K562 (cell line): ENCODE measurements around the gene SPINK8. TPM values are rescaled to one million over a fixed set of nuclear protein-coding genes. Genes with fewer than 3 reads are reported as not detected.
A peak's percentile ranks its signal among the peaks of the same experiment; 100 is the strongest.

Source experiments
- ETV5 ChIP-seq: sonication (generic); formaldehyde crosslinking; IDR thresholded peaks from 2 replicates; pipeline ENCODE4 v1.4.0; 2020; ENCODE audit warnings: low read depth, mild to moderate bottlenecking, missing genetic modification reagents
- EWSR1 ChIP-seq: fragments of 450-650 bp; IDR thresholded peaks from 2 replicates; pipeline ENCODE4 v1.6.1; 2018; ENCODE audit warnings: borderline replicate concordance, mild to moderate bottlenecking, low read depth, moderate library complexity; ENCODE audit not compliant: partially characterized antibody
- MAFK ChIP-seq: IDR thresholded peaks from 2 replicates; pipeline ENCODE4 v1.6.1; 2011; ENCODE audit warnings: low read length, improper control_type of control experiment
- PCBP2 ChIP-seq: fragments of 200-400 bp; formaldehyde crosslinking; IDR thresholded peaks from 2 replicates; pipeline ENCODE4 v1.6.1; 2018; ENCODE audit warnings: low read length, low read depth, mild to moderate bottlenecking, moderate library complexity; ENCODE audit not compliant: poor library complexity, severe bottlenecking
- POLR2AphosphoS2 ChIP-seq: IDR thresholded peaks from 2 replicates; pipeline ENCODE4 v1.6.1; 2012; ENCODE audit warnings: low read length, improper control_type of control experiment
- POLR2H ChIP-seq: IDR thresholded peaks from 2 replicates; pipeline ENCODE4 v1.6.1; 2016; ENCODE audit warnings: missing genetic modification characterization, low read depth, mild to moderate bottlenecking, control low read depth, missing compliant biosample characterization, moderate library complexity
- TAL1 ChIP-seq: fragments of 450-650 bp; IDR thresholded peaks from 2 replicates; pipeline ENCODE4 v1.6.1; 2016; ENCODE audit warnings: mild to moderate bottlenecking
- ZNF175 ChIP-seq: fragments of 200-800 bp; sonication (Bioruptor generic); IDR thresholded peaks from 2 replicates; pipeline ENCODE4 v1.6.1; 2016; ENCODE audit warnings: low read depth, mild to moderate bottlenecking, missing genetic modification characterization, missing compliant biosample characterization
- ZNF239 ChIP-seq: fragments of 250-450 bp; sonication (Bioruptor Pico); IDR thresholded peaks from 2 replicates; pipeline ENCODE4 v1.4.0; 2020; ENCODE audit warnings: mild to moderate bottlenecking
- ZZZ3 ChIP-seq: fragments of 450-650 bp; IDR thresholded peaks from 2 replicates; pipeline ENCODE4 v1.6.1; 2016; ENCODE audit warnings: antibody characterized with exemption, mild to moderate bottlenecking, moderate library complexity
- polyA plus RNA-seq, 8 experiments: library from polyadenylated mRNA; depleted of rRNA in 4 of 8; stranded (reverse) in 5 of 8; unstranded in 3 of 8; fragments of >200 nt; fragmentation: Nextera tagmentation in 2 of 8; fragmentation: Illumina TruSeq in 1 of 8; extraction: Ambion mirVana in 2 of 8; extraction: Trizol in 1 of 8; gene quantifications; 2 replicates each; pipeline versions ENCODE4 v1.2.1 to v1.2.3, GENCODE V29; 2011 to 2014; ENCODE audit warnings: inconsistent platforms in 1 of 8, missing spikeins in 1 of 8
- total RNA-seq, 7 experiments: library from RNA; depleted of rRNA in 6 of 7; stranded (reverse); fragments of >200 nt in 6 of 7; fragmentation: Illumina TruSeq in 2 of 7; extraction: Trizol in 2 of 7; gene quantifications; 2 replicates each; pipeline versions ENCODE4 v1.2.1 to v1.2.3, GENCODE V29; 2011 to 2021; ENCODE audit warnings: low replicate concordance in 1 of 7
- TF ChIP-seq, protein P1 (sequence below): fragments of 450-650 bp; IDR thresholded peaks from 2 replicates; pipeline ENCODE4 v1.6.1; 2017; ENCODE audit warnings: antibody characterized with exemption, mild to moderate bottlenecking
- TF ChIP-seq, protein P2 (sequence below), 2 experiments: fragments of 450-650 bp in 1 of 2; sonication (generic) in 1 of 2; formaldehyde crosslinking in 1 of 2; IDR thresholded peaks; 2 replicates each; pipeline versions ENCODE4 v1.7.1 to v1.9.0; 2016 to 2022; ENCODE audit warnings: inconsistent platforms in 1 of 2, mild to moderate bottlenecking in 1 of 2, missing genetic modification reagents in 1 of 2

Gene SPINK8
- total and polyA plus RNA-seq, 9 of the 15 experiments (the other 6 are each of a cell fraction or from before 2014, with no cell fraction given): not detected

- TF ChIP-seq POLR2AphosphoS2 (no peak), ETV5 (CRISPR knock-in tag) (peak; percentile 70), PCBP2 (no peak), MAFK (no peak), TAL1 (0 out of 2 replicates have a peak, but pooled peaks have one; percentile 21), POLR2H (tag) (peak; percentile 75), EWSR1 (no peak), ZNF175 (CRISPR knock-in tag) (peak; percentile 67; the same call in 1 of the 2 replicates), ZNF239 (CRISPR knock-in tag) (0 out of 2 replicates have a peak, but pooled peaks have one; percentile 11), ZZZ3 (no peak)
- TF ChIP-seq, protein P1, sequence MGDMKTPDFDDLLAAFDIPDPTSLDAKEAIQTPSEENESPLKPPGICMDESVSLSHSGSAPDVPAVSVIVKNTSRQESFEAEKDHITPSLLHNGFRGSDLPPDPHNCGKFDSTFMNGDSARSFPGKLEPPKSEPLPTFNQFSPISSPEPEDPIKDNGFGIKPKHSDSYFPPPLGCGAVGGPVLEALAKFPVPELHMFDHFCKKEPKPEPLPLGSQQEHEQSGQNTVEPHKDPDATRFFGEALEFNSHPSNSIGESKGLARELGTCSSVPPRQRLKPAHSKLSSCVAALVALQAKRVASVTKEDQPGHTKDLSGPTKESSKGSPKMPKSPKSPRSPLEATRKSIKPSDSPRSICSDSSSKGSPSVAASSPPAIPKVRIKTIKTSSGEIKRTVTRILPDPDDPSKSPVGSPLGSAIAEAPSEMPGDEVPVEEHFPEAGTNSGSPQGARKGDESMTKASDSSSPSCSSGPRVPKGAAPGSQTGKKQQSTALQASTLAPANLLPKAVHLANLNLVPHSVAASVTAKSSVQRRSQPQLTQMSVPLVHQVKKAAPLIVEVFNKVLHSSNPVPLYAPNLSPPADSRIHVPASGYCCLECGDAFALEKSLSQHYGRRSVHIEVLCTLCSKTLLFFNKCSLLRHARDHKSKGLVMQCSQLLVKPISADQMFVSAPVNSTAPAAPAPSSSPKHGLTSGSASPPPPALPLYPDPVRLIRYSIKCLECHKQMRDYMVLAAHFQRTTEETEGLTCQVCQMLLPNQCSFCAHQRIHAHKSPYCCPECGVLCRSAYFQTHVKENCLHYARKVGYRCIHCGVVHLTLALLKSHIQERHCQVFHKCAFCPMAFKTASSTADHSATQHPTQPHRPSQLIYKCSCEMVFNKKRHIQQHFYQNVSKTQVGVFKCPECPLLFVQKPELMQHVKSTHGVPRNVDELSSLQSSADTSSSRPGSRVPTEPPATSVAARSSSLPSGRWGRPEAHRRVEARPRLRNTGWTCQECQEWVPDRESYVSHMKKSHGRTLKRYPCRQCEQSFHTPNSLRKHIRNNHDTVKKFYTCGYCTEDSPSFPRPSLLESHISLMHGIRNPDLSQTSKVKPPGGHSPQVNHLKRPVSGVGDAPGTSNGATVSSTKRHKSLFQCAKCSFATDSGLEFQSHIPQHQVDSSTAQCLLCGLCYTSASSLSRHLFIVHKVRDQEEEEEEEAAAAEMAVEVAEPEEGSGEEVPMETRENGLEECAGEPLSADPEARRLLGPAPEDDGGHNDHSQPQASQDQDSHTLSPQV: peak; percentile 81
- TF ChIP-seq, protein P2, sequence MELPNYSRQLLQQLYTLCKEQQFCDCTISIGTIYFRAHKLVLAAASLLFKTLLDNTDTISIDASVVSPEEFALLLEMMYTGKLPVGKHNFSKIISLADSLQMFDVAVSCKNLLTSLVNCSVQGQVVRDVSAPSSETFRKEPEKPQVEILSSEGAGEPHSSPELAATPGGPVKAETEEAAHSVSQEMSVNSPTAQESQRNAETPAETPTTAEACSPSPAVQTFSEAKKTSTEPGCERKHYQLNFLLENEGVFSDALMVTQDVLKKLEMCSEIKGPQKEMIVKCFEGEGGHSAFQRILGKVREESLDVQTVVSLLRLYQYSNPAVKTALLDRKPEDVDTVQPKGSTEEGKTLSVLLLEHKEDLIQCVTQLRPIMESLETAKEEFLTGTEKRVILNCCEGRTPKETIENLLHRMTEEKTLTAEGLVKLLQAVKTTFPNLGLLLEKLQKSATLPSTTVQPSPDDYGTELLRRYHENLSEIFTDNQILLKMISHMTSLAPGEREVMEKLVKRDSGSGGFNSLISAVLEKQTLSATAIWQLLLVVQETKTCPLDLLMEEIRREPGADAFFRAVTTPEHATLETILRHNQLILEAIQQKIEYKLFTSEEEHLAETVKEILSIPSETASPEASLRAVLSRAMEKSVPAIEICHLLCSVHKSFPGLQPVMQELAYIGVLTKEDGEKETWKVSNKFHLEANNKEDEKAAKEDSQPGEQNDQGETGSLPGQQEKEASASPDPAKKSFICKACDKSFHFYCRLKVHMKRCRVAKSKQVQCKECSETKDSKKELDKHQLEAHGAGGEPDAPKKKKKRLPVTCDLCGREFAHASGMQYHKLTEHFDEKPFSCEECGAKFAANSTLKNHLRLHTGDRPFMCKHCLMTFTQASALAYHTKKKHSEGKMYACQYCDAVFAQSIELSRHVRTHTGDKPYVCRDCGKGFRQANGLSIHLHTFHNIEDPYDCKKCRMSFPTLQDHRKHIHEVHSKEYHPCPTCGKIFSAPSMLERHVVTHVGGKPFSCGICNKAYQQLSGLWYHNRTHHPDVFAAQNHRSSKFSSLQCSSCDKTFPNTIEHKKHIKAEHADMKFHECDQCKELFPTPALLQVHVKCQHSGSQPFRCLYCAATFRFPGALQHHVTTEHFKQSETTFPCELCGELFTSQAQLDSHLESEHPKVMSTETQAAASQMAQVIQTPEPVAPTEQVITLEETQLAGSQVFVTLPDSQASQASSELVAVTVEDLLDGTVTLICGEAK (IDR thresholded peaks at IDR 0.05): peak; percentile 65; the same call in 1 of the 2 replicates
- TF ChIP-seq, protein P2 (CRISPR knock-in tag; IDR thresholded peaks at IDR 0.05): no peak
Measured at GRCh38 chr3:48301020-48301799, 32.3 kb downstream of the SPINK8 start, which contains the start of gene NME6 (continued).
